Aorta (tissue), 5 donors: ENCODE results near the gene ENO3. TPM values are rescaled to one million over a fixed set of nuclear protein-coding genes. Genes with fewer than 3 reads are reported as not detected.

Experiments
- ATAC-seq: fragments of 200-7000 bp; cut with Tn5 transposase; one replicate; pipeline ENCODE4 v1.9.1; 2022; ENCODE audit warnings: moderate library complexity; ENCODE audit not compliant: low FRiP score
- DNase-seq, 2 donors: peaks; one replicate each; pipeline ENCODE4 v3.0.0-alpha.2; 2020
- H3K27ac ChIP-seq, 2 donors: one replicate each; pipeline ENCODE4 v1.5.1; 2013; ENCODE audit warnings: low read length in 2 of 2, mild to moderate bottlenecking in 2 of 2, moderate library complexity in 2 of 2, control low read depth in 1 of 2, inconsistent platforms in 1 of 2, low read depth in 1 of 2
- H3K27me3 ChIP-seq, 2 donors: one replicate each; pipeline ENCODE4 v1.6.1; 2013; ENCODE audit warnings: control low read depth in 1 of 2, low read length in 1 of 2, mild to moderate bottlenecking in 1 of 2, moderate library complexity in 1 of 2; ENCODE audit not compliant: insufficient read depth in 2 of 2, control insufficient read depth in 1 of 2
- H3K36me3 ChIP-seq, 2 donors: one replicate each; pipeline ENCODE4 v1.6.1; 2013; ENCODE audit warnings: control low read depth in 1 of 2, low read length in 1 of 2, mild to moderate bottlenecking in 1 of 2; ENCODE audit not compliant: insufficient read depth in 2 of 2, control insufficient read depth in 1 of 2
- H3K4me1 ChIP-seq, 2 donors: one replicate each; pipeline ENCODE4 v1.6.1; 2013; ENCODE audit warnings: low read length in 2 of 2, control low read depth in 1 of 2, mild to moderate bottlenecking in 1 of 2, moderate library complexity in 1 of 2; ENCODE audit not compliant: insufficient read depth in 2 of 2, control insufficient read depth in 1 of 2
- H3K4me3 ChIP-seq, 2 donors: one replicate each; pipeline ENCODE4 v1.5.1; 2013; ENCODE audit warnings: low read length in 2 of 2, control low read depth in 1 of 2, mild to moderate bottlenecking in 1 of 2
- H3K9me3 ChIP-seq: one replicate; pipeline ENCODE4 v1.6.1; 2013; ENCODE audit warnings: mild to moderate bottlenecking, low read length; ENCODE audit not compliant: control insufficient read depth
- WGBS, 2 donors: extraction: QIAGEN DNeasy Blood & Tissue Kit; methylation state at CpG; one replicate each; pipeline ENCODE4 v1.1.7; 2013; 5-methylcytosine and 5-hydroxymethylcytosine counted together
- intact Hi-C, 2 donors: fragments of 100-400 bp; cut with DNase I; formaldehyde crosslinking; loops; one replicate each; pipeline versions ENCODE4 v1.14.2 to v1.15.0; 2022
- polyA plus RNA-seq, 2 donors: library from polyadenylated mRNA; stranded (reverse); fragments of 200-250 nt; gene quantifications; one replicate each; pipeline ENCODE4 v1.2.3, GENCODE V29; 2013
- total RNA-seq, 2 donors: library from RNA; stranded (reverse); fragmentation: NEBNext Ultra II Directional; extraction: Animal tissue kit (Norgen Biotek cat#: 25700); gene quantifications; one replicate each; pipeline ENCODE4 v1.2.1, GENCODE V29; 2021
- donor health status: healthy with polysubstance abuse.
- donor health status: Bipolar disorder and iron deficiency.
- donor health status: DM: no; HTN: no; CAD: no.
- donor health status: DM: no; HTN: no; CAD: no.
- donor health status: DM: yes; HTN: yes; CAD: no.

The ENO3 gene
- total and polyA plus RNA-seq, 4 donors, result 5.2 to 46.2 (median 8.4) TPM

- ATAC-seq, result peak; percentile 82
- Histone ChIP-seq H3K4me1 (no peaks in the 10 kb centered on the region), H3K36me3 (no peaks in the 10 kb centered on the region), H3K27me3 (no peaks in the 10 kb centered on the region), H3K4me3 (peak overlapping the region; percentile 56 to 65), H3K9me3 (no peaks in the 10 kb centered on the region), H3K27ac (peak overlapping the region in 1 of 2 donors; percentile 65)
- intact Hi-C loops, result no loop called here
- WGBS, 2 donors, result 1% methylated on average over 29 of the region's 29 CpGs
- DNase-seq, result peak in 1 of 2 donors; percentile 87
Observed at GRCh38 chr17:4940555-4941318, 10.2 kb upstream of the ENO3 start.

DNA sequence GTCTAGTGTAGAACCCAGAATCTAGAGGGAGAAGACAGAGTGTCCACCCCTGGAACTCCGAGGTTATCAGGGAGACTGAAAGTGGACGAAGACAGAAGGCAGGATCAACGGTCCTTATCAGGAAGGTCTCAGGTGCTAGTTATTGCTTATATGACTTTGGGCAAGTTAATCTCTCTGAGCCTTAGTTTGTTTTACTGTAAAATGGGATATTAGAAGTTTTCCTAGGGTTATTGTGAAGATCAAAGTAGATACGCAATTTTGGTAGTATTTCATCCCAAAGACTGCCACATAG lies 9.7 kb upstream of the ENO3 start:
- H3K4me3 ChIP-seq, result peak overlapping the region; percentile 56 to 65
- H3K36me3 ChIP-seq, result no peaks in the 10 kb centered on the region
- ATAC-seq (no peak), DNase-seq (no peak)
- intact Hi-C loops, result no loop called here
- WGBS, 2 donors, result 58 to 62% methylated on average over 4 of the region's 4 CpGs
- no peaks in the 10 kb centered on the region for H3K9me3 ChIP-seq
- H3K4me1 ChIP-seq, result no peaks in the 10 kb centered on the region
- H3K27ac ChIP-seq, result no peak overlapping the region
- no peaks in the 10 kb centered on the region for H3K27me3 ChIP-seq

DNA sequence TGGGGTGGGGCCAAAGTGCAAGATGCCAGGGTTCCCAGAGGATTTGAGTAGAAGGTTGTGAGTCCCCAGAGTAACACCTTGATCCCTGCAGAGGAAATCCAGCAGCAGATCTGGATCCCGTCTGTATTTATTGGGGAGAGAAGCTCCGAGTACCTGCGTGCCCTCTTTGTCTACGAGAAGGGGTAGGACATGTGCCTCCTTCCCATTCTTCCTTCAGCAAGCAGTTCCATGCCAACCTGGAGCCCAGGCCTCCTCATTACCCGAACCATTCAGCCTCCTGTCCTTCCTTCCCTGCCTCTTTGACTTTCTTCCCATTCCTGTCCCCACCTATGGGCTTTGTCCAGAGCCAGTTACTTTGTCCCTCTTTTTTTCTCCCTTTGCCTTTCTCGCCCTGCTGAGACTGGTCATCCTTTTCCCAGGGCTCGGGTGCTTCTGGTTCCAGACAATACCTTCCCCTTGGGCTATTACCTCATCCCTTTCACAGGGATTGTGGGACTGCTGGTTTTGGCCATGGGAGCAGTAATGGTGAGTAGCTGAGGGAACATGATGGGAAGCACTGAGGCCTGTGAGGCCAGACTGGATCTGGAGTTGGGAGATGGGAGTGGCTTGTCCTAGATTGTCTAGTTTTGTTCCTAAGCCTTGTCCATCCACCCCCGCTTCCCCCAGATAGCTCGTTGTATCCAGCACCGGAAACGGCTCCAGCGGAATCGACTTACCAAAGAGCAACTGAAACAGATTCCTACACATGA lies 8.0 kb upstream of the ENO3 start:
- H3K27me3 ChIP-seq, result no peaks in the 10 kb centered on the region
- H3K9me3 ChIP-seq, result no peaks in the 10 kb centered on the region
- ATAC-seq, result no peak
- WGBS, 2 donors, result 69% methylated on average over 13 of the region's 13 CpGs
- H3K27ac ChIP-seq, result no peak overlapping the region
- H3K4me3 ChIP-seq, result no peak overlapping the region
- H3K4me1 ChIP-seq, result no peaks in the 10 kb centered on the region
- H3K36me3 ChIP-seq, result no peaks in the 10 kb centered on the region
- intact Hi-C loops, result no loop called here
- no peak for DNase-seq

- H3K4me1 ChIP-seq, result no peaks in the 10 kb centered on the region
- intact Hi-C loops, result no loop called here
Observed at GRCh38 chr17:4944163-4944553, 6.8 kb upstream of the ENO3 start.

GRCh38 chr17:4944554-4945175 lies 6.3 kb upstream of the ENO3 start:
- H3K36me3 ChIP-seq, result no peaks in the 10 kb centered on the region
- no peak for DNase-seq
- H3K4me1 ChIP-seq, result no peaks in the 10 kb centered on the region

More at GRCh38 chr17:4944163-4944553, 6.8 kb upstream of the ENO3 start:
- DNase-seq, result no peak
- WGBS, 2 donors, result 22 to 27% methylated on average over 3 of the region's 3 CpGs
- Histone ChIP-seq H3K36me3 (no peaks in the 10 kb centered on the region), H3K27ac (no peak overlapping the region), H3K27me3 (peaks cover 0 to 2% of the 10 kb centered on the region in 2 donors), H3K4me3 (no peak overlapping the region), H3K9me3 (no peaks in the 10 kb centered on the region)
- ATAC-seq, result no peak

GRCh38 chr17:4945176-4945943 lies 5.6 kb upstream of the ENO3 start:
- no peaks in the 10 kb centered on the region for H3K4me1 ChIP-seq
- 27 to 36% methylated on average over 7 of the region's 7 CpGs for WGBS, 2 donors
- no peaks in the 10 kb centered on the region for H3K36me3 ChIP-seq

More at GRCh38 chr17:4944554-4945175, 6.3 kb upstream of the ENO3 start:
- no peaks in the 10 kb centered on the region for H3K9me3 ChIP-seq
- no peak overlapping the region for H3K4me3 ChIP-seq
- intact Hi-C loops, result loop anchor here in 1 of 2 donors (5.0 kb wide), 1 partner anchor 53 kb away; the partner anchor contains the start of genes INCA1 and KIF1C
- H3K27ac ChIP-seq, result peak overlapping the region in 1 of 2 donors; percentile 65
- 47 to 54% methylated on average over 8 of the region's 8 CpGs for WGBS, 2 donors
- peaks cover 0 to 2% of the 10 kb centered on the region in 2 donors for H3K27me3 ChIP-seq
- no peak for ATAC-seq

GRCh38 chr17:4945944-4946280 lies 5.0 kb upstream of the ENO3 start:
- ATAC-seq, result no peak
- no peak for DNase-seq
- Histone ChIP-seq H3K36me3 (no peaks in the 10 kb centered on the region), H3K9me3 (no peaks in the 10 kb centered on the region), H3K4me3 (peak overlapping the region in 1 of 2 donors; percentile 72), H3K27ac (peak overlapping the region in 1 of 2 donors; percentile 16), H3K27me3 (peaks cover 0 to 2% of the 10 kb centered on the region in 2 donors), H3K4me1 (no peaks in the 10 kb centered on the region)
- intact Hi-C loops, result loop anchor here in 1 of 2 donors (5.0 kb wide), 1 partner anchor 51 kb away; the partner anchor contains the start of genes INCA1 and KIF1C
- WGBS, 2 donors, result 31 to 37% methylated on average over 4 of the region's 4 CpGs

More at GRCh38 chr17:4945176-4945943, 5.6 kb upstream of the ENO3 start:
- peak overlapping the region; percentile 33 to 65 for H3K27ac ChIP-seq
- H3K27me3 ChIP-seq, result peaks cover 0 to 2% of the 10 kb centered on the region in 2 donors
- peak; percentile 56 for ATAC-seq
- intact Hi-C loops, result loop anchor here in 1 of 2 donors (5.0 kb wide), 1 partner anchor 52 kb away; the partner anchor contains the start of genes INCA1 and KIF1C
- H3K9me3 ChIP-seq, result no peaks in the 10 kb centered on the region
- no peak overlapping the region for H3K4me3 ChIP-seq
- DNase-seq, result peak; percentile 90 to 93
